ENCODE results near the gene CHKA.
"Not testable (repeated sequence)": the region's sequence is repeated elsewhere in the genome, so short reads cannot be mapped to it uniquely, and the experiment has no call there.

CHKA gene

GRCh38 chr11:68115285-68115684 lies 5.9 kb downstream of the CHKA start:
- DNase-seq, result no peak

- DNase-seq, result no peak
Observed at GRCh38 chr11:68113986-68114385, 7.2 kb downstream of the CHKA start.

- no peak for DNase-seq
Observed at GRCh38 chr11:68107689-68108088, 13.5 kb downstream of the CHKA start.

- no peak for DNase-seq
Observed at GRCh38 chr11:68106165-68106940, 14.8 kb downstream of the CHKA start.

GRCh38 chr11:68099474-68100405 lies 21.4 kb downstream of the CHKA start:
- DNase-seq, result no peak

- no peak for DNase-seq
Observed at GRCh38 chr11:68099057-68099456, 22.1 kb downstream of the CHKA start.

- no peak for DNase-seq
Observed at GRCh38 chr11:68096962-68097361, 24.2 kb downstream of the CHKA start.

GRCh38 chr11:68093565-68093964 lies 27.6 kb downstream of the CHKA start:
- DNase-seq, result no peak

GRCh38 chr11:68092946-68093345 lies 28.2 kb downstream of the CHKA start:
- not testable (repeated sequence) for DNase-seq

GRCh38 chr11:68092411-68092810 lies 28.8 kb downstream of the CHKA start:
- DNase-seq, result no peak

GRCh38 chr11:68090706-68091105 lies 30.5 kb downstream of the CHKA start:
- no peak for DNase-seq

GRCh38 chr11:68090287-68090686 lies 30.9 kb downstream of the CHKA start:
- no peak for DNase-seq

- DNase-seq, result no peak
Observed at GRCh38 chr11:68089679-68090078, 31.5 kb downstream of the CHKA start.

GRCh38 chr11:68083517-68083916 lies 37.7 kb downstream of the CHKA start:
- no peak for DNase-seq

GRCh38 chr11:68082481-68082880 lies 38.7 kb downstream of the CHKA start:
- DNase-seq, result no peak

GRCh38 chr11:68081691-68082090 lies 39.5 kb downstream of the CHKA start:
- DNase-seq, result no peak

GRCh38 chr11:68080860-68081259 lies 40.3 kb downstream of the CHKA start:
- DNase-seq, result no peak

- DNase-seq, result no peak
Observed at GRCh38 chr11:68077617-68078582, 43.3 kb downstream of the CHKA start.

- no peak for DNase-seq
Observed at GRCh38 chr11:68076371-68077042, 44.7 kb downstream of the CHKA start.

- no peak for DNase-seq
Observed at GRCh38 chr11:68074584-68075352, 46.4 kb downstream of the CHKA start.

GRCh38 chr11:68071281-68072048 lies 49.7 kb downstream of the CHKA start:
- DNase-seq, result no peak

All from NCI-H1930 (cell line).